HG03442 (cell line): Measurements from ENCODE around the gene SPACA5.
"Not testable (repeated sequence)": the region's sequence is repeated elsewhere in the genome, so short reads cannot be mapped to it uniquely, and the experiment has no call there.

Source experiments
- ATAC-seq: cut with Tn5 transposase; IDR thresholded peaks from one replicate; pipeline ENCODE4 v1.9.1; 2021; ENCODE audit warnings: mild to moderate bottlenecking, moderate library complexity; ENCODE audit not compliant: unreplicated experiment

SPACA5 gene

DNA sequence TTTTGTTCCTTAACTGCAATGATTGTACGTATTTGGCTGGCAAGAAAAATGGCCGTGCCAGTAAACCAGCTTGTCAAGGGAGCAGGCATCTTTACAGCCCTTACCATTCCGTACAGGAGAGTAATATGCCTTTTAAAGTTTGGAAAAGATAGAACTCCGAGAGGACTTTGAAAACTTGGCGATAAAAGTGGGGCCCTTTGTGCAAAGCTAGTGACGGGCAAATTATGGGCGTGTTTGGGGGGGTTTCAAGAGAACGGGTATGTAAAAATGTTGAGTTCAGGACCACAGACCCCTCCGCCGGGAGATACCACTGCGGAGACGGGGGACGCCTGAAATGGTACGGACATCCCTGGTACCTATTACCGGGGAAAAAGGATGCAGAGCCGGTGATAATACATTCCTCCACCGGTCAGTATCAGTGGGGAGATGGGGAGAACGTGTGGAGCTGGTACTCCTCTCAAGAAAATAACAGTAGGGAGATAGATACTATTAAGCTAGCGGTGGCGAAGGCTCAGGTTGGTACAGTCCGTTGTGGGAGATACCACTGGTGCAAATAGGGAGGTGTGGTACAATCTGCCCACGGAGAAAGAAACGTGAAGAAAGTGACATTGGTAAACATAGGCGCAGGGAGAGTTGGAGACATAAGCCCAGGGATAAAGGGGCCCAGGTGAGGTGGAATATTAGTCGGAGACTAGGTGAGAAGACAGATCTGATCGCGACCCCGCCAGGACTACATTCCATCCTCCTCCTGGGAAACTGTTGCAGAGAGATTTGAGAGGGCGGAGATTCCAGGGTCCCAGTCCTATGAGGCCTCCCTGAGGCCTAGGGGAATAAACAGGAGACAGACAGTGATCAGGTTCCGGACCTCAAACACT lies 14.5 kb downstream of the SPACA5 start:
- ATAC-seq = no peak

DNA sequence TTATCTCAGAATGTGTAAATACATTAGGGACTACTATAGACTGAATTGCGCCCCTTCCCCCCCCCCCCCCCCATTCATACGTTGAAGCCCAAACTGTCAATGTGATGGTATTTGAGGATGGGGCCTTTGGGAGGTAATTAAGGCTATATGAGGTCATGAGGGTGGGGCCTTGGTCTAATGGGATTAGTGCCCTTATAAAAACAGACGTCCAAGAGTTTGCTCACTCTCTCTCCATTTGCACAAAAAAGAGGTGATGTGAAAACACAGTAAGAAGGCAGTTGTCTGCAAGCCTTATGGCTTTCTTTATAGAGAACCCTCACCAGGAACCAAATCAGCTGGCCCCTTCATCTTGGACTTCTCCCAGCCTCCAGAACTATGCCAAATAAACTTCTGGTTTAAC lies 15.3 kb downstream of the SPACA5 start:
- ATAC-seq = no peak

DNA sequence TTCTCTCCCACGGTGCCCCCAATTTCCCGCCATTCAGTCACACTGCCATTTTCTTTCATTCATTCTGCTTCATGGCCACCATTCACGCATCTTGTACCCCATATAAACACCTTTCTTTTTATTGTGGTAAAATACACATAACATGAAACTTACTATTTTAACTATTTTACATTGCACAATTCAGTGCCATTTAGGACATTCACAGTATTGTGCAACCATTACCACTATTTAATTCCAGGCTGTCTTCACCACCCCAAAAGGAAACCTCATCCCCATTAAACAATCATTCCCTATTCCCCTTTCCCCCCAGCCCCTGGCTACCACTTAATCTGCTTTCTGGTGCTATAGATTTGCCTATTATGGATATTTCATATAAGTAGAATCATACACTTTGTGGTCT lies 15.9 kb downstream of the SPACA5 start:
- no peak for ATAC-seq

DNA sequence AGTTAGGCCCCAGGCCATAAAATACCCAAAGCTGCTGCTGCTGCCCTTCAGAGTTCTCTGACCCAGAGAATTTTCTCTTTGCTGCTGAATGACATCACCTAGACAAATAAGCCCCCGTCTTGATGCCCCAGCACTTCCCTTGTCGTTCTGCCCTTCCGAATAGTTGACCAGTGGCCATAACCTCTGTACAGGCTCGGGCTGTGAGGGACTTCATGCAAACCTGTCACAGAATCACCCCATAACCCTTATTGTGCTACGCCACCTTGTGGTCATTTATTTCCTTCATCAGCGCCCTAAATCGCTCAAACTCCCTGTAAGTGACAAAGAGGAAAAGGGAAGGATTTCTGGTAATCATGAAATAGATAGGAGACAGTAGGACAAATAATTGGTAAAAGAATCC lies 18.8 kb downstream of the SPACA5 start:
- ATAC-seq = no peak

DNA sequence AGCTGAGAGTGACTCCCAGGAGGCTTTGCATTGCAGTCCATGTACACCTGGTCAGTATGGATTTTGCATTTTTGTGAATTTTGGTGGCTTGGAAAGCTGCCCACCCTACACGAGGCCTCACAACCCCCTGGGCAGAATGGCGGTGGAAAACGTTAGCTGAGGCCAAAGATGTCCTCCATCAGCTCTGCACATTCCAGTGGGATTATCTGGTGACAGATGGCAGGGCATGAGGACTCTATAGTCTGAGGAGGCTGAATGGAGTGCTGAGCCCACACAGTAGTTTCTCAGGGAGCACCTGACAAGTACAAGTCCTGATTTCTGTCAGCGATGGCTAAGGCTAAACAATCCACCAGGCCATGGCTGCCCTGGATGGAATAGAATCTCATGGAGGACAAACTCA lies 20.8 kb downstream of the SPACA5 start:
- ATAC-seq = not testable (repeated sequence)

DNA sequence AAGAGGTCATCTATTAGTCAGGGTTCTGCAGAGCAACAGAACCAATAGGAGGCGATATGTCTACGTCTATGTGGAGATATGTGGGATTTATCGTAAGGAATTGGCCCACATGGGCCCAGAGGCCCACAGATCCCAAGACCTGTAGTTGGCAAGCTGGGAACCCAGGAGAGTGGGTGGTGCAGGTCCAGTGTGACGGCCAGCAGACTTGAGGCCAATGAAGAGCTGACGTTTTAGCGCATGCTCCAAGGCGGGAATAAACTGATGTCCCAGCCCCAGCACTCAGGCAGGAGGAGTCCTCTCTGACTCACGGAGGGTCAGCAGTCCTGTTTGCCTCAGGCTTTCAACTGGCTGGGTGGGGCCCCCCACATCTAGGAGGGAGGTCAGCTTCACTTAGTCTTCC lies 21.3 kb downstream of the SPACA5 start:
- ATAC-seq = no peak

DNA sequence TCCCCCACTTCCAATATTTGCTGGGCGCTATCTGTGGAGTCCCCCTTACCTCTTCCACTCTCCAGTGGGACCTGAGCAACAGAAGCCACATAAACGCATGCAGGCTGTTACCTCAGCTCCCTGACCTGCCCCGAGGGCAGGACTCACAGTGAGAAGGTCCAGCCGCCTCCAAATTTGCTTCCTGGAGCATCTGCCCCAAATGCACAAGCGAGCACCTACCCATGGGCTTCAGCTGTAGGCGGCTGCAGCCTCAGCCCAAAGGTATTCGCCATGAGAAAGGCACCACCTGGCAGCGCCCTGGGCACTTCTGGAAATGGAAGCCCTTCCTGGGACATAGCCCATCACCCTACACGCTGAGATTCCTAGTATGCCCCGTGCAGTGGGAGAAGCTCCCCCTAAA lies 23.4 kb downstream of the SPACA5 start:
- ATAC-seq = no peak

DNA sequence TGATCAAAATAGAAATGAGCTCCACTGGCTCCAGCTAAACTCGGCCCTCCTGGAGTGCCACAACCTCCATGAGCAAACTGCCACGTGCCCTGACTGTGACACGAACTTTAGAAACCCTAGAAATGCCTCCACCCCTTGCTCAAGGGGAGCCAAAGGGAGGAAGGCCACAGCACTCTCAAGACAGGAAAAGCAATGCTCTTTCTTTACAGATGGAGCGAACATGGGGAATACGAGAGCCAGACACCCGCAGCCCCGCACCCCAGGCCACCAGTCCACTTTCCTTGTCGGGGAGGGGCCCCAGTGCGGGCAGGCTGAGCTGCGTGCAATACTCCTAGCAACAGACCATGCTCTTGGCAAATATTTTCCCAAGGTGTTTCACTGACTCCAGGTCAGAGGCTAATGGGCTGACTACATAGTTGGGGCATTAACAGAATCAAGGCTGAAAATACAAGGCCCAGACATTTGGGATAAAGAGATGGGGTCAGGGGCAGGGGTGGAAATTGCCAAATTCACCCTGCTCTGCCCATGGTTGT lies 23.9 kb downstream of the SPACA5 start:
- not testable (repeated sequence) for ATAC-seq

DNA sequence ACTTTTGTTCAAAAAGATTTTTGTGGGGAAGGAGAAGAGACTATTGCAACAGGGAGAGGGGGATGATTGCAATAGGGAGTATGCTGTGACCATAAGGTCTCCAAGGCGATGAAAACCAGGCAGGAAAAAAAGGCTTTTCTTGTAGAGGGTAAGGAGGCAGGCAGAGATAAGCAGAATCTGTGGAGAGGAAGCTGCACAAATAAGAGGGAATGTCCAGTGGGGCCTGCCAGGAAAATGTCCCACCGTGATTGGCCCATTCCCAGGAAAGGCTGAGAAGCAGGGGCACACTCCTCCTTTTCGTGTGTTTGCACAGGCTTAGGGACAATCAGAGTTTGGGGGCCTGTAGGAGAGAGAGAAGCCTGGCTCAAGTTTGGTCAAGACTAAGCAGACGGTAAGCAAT lies 29.1 kb downstream of the SPACA5 start:
- no peak for ATAC-seq

DNA sequence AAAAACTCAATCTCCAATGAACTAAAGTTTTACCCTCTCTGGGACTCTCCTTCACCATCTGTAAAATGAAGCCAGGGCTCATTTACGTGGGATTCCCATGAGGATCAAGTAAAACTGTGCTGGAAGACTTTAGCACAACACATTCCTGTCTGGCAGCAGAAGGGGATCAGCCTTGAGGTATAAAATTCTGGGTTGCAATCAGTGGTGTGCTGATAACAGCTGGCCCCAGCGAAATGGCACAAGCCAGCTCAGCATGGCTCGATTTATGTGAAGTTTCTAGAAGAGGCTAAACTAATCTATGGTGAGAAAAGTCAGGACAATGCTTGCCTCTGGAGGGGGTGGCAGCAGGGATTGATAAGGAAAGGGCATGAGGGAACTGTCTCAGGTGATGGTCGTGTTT lies 36.3 kb downstream of the SPACA5 start:
- no peak for ATAC-seq

DNA sequence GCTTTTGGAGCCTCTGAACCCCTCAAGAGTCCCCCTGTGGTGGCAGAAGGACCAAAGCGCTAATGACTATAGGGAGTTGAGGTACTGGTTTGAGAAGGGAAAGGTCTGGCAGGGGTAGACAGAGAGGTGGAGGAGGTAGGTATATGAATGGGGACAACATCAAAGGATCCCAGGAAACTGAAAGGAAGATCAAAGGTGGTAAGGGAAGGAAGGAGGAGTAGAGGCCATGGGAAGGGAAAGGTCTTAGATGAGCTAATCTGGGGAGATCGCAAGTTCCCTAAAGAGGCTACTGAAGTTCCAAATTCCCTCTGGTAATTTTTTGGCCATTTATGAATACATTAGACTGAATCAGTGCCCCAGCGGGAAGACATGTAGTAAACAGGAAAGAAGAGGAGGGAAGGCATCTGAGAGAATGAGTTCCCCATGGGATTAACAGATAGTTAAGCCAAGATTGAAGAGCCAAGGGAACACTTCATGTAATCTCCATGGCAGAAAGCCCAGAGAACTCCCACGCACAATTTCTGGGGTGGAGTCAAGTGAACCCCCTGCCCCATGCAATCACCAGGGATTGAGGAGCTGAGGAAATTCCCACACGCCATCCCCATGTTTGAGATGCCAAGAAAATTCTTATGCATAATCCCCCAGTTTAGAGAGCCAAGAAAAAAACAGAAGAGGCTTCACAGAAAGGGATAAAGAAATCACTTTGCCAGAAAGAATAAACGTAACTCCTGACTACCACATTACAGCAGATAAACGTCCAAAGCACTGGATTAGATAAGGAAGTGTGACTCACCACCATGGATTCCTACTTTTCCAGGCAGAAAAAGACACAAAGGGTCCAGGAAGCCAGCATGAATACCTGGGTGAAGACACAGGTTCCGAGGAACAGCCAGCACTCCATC lies 38.9 kb downstream of the SPACA5 start:
- ATAC-seq = no peak

DNA sequence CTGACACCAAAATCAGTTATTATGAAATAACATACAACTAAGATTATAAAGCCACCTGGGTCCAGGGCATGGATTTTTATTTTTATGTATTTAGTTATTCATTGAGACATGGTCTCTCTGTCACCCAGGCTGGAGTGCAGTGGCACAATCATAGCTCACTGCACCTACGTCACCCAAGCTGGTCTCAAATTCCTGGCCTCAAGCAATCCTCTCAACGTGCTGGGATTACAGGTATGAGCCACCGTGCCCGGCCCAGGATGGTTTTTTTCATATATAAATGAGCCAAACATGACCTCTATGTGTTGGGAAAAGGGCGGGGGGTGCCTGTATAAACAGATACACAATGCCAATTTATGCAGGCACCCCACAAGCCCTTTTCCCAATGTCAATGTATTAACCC lies 40.1 kb downstream of the SPACA5 start:
- no peak for ATAC-seq

DNA sequence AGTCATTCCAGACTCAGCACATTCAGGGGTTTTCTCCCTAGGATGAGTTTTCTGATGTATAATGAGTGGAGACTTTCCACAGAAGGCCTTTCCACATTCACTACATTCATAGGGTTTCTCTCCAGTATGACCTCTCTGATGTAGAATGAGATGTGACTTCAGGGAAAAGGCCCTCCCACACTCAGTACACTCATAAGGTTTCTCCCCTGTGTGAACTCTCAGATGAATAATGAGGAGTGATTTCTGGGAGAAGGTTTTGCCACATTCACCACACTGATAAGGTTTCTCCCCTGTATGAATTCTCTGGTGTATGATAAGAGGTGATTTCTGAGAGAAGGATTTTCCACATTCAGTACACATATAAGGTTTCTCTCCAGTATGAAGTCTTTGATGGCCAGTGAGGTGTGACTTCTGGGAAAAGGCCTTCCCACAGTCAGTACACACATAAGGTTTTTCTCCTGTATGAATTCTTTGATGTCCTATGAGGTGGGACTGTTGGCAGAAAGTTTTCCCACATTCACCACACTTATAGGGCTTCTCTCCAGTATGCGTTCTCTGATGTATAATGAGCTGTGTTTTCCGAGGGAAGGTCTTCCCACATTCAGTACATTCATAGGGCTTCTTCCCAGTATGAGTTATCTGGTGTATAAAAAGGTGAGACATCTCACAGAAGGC lies 52.0 kb downstream of the SPACA5 start:
- no peak for ATAC-seq

DNA sequence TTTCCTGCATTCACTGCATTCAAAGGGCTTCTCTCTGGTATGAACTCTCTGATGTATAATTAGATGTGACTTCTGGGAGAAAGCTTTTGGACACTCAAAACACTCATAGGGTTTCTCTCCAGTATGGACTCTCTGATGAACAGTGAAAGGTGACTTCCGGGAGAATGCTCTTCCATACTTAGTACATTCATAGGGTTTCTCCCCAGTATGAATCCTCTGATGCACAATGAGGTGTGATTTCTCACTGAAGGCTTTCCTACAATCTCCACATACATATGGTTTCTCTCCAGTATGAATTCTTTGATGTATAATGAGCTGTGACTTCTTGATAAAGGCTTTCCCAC lies 52.5 kb downstream of the SPACA5 start:
- no peak for ATAC-seq
